GM18907 (cell line): ENCODE data around the gene RPRML.
"Not testable (repeated sequence)": the region's sequence is repeated elsewhere in the genome, so short reads cannot be mapped to it uniquely, and the experiment has no call there.

Experiments used
- ATAC-seq: cut with Tn5 transposase; IDR thresholded peaks from one replicate; pipeline ENCODE4 v1.9.1; 2021; ENCODE audit warnings: mild to moderate bottlenecking, moderate library complexity; ENCODE audit not compliant: unreplicated experiment

RPRML gene

DNA sequence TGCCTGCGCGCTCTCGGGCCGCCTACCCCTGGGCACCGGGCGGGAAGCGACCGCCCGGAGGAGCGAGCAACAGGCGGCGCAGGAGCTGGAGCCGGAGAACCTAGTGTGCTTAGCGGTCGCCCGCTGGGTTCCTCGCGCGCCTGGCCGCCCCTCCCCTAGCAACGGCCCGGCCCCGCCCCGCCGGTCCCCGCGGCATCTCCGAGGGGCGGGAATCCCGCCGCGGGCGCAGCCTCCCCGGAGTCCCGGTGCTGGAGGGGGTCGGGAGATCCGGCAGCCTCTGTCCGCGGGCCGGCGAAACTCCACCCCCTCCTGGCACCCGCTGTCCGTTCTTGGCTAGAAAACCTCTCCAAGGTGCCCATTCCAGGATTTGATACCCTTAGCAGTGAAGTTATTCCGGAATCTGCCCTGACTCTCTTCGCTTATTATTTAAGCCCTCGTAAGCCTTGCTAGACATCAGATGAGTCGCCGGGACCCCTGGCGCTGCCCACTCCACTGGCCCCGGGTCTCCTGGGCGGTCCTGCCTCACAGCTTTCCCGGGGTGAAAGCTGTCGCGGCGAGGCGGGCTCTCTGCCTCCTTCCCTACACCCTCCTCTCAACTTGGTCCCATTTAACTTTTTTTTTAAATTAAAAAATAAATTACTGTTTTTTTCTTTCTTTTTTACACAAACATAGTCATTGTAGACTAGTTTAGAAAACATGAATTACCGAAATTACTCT, at the start of gene RPRML:
Gene RPRML (minus strand): TSS at position 107 of the 717 bp plus-strand sequence. CDS start 246 bp downstream, outside the sequence.
- no peak for ATAC-seq

DNA sequence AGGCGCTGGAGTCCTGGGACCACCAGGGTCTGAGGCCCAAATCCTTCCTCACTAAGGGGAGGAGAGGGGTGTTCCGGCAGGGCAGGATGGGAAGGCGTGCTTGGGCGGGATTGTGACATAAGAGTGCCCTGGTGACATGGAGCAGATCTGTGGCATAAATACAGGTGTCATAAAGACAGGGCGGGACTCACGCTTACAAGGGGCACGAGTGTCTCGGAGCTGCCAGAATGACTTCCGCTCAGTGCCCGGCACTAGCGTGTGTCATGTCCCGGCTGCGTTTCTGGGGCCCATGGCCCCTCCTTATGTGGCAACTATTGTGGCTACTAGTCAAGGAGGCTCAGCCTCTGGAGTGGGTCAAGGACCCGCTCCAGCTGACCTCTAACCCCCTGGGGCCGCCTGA, 37.9 kb upstream of the RPRML start:
- ATAC-seq: not testable (repeated sequence)

DNA sequence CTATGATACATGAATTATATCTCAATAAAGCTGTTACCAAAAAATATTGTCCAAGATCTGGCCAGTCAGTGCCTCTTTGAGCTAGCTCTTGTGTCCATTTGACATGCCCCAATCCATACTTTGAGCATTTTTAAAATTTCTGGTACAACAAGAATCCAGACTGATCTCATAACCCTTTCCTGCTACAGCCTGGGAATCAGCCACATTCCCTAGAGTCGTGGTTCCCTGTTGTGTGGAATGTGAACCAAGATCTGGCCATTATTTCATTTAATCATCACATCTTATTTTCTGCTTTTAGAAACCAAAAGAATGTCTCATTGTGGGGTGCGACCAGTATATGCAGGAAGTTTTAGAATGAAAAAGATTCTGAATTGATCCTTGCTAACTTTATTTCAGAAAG, 34.3 kb upstream of the RPRML start:
- no peak for ATAC-seq

DNA sequence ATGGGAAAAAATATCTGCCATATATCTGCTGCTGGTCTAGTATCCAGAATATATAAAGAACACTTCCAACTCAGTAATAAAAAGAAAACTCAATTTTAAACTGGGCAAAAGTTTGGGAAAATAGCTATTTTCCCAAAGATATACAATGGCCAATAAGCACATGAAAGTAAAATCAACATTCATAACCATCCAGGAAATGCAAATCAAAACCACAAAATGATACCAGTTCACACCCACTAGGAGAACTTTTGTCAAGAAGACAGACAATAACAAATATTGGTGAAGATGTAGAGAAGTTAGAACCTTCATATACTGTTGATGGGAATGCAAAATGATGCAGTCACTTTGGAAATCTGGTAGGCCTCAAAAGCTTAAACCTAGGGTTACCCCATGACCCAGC, 33.4 kb upstream of the RPRML start:
- no peak for ATAC-seq

- no peak for ATAC-seq
Observed at GRCh38 chr17:47009759-47010594, 30.9 kb upstream of the RPRML start.

GRCh38 chr17:47004906-47005305, 25.9 kb upstream of the RPRML start:
- no peak for ATAC-seq

DNA sequence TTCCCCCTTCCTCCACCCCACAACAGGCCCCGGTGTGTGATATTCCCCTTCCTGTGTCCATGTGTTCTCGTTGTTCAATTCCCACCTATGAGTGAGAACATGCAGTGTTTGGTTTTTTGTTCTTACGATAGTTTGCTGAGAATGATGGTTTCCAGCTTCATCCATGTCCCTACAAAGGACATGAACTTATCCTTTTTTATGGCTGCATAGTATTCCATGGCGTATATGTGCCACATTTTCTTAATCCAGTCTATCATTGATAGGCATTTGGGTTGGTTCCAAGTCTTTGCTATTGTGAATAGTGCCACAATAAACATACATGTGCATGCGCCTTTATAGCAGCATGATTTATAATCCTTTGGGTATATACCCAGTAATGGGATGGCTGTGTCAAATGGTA, 24.8 kb upstream of the RPRML start:
- ATAC-seq: not testable (repeated sequence)

DNA sequence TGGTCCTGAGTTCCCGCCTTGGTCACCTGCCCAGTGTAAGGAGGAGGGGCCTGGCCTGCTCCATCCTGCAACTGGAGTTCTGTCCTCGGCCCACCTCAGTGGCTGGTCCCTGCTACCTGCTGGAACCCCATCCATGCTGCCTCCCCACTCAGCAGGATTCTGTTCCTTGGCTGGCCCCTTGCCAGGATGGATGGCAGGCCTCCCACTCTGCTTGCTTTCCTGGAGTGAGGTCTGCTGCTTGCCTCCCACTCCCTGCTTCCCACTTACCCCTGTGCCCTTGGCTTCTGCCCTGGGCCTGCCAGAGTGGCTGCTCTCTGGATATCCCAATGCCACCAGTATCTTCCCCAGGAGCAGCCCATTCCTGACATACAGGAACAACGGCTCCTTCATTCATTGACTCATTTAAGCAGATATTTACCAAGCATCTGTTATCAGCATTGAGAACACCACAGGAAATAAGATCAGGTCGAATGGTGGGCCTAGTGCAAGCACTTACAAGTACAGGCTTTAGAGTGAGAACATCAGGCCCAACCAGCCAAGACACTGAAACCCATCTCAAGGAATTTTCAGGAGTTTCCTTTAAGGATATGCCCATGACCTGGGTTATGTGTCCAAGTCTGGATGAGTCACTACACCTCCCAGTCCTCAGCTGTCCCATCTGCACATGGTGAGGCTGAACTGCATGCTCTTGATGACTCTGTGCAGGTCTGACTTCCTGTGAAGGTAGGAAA, 17.0 kb upstream of the RPRML start:
- no peak for ATAC-seq

GRCh38 chr17:46994993-46995392, 15.9 kb upstream of the RPRML start:
- no peak for ATAC-seq

GRCh38 chr17:46991617-46992016, 12.6 kb upstream of the RPRML start:
- ATAC-seq: no peak

DNA sequence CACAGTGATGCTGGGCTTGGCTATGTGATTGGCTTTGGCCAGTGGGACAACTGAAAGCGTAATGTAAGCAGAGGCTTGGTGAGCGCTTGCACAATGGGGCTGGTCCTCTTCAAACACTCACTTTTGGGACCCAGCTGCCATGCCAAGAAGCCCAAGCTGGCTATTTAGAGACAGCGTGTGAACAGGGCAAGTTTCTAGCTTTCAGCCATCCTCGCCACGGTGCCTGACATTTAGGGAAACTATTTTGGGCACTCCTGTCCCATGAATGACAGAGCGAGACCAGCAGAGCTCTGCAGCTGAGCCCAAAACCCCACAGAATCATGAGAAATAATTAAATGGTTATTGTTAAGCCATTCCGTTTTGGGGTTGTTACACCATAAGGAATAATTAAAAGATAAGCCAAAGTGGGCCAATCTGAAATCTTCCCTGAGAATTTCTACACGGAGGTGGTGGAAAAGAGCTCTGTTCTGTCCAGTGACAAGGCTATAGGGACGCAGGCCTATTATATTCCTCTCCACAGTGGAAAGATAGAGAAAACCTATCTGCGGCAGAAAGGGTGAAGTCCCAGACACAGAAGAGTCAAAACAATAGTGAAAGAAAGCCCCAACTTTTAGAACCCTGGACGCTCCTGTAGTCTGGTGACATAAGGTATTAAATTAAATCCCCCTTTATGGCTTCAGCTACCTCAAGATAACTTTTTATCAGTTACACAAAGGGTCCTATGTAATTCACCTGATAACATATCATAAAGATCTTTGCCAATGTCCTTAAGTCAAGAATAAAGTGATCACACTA, 10.8 kb upstream of the RPRML start:
- no peak for ATAC-seq

- ATAC-seq: not testable (repeated sequence)
Observed at GRCh38 chr17:46987927-46988326, 8.9 kb upstream of the RPRML start.

- no peak for ATAC-seq
Observed at GRCh38 chr17:46986366-46986765, 7.3 kb upstream of the RPRML start.

DNA sequence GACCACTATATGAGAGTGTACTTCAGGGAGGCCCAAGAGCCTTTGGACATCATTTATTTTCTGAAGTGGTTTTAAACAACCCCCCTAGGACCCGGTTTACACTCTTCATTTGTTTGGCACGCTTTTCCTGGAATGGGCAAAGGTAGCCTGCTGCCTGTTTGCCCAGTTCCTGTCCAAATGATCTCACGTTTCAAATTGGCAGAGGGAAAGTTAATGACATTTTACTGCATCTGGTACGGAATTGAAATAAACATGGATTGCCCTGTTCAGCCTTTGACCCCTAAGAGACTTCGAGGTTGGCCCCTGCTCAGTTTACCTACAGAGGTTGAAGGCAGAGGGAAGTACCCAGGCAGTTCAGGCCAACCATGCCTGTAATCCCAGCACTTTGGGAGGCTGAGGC, 5.8 kb upstream of the RPRML start:
- ATAC-seq: no peak

DNA sequence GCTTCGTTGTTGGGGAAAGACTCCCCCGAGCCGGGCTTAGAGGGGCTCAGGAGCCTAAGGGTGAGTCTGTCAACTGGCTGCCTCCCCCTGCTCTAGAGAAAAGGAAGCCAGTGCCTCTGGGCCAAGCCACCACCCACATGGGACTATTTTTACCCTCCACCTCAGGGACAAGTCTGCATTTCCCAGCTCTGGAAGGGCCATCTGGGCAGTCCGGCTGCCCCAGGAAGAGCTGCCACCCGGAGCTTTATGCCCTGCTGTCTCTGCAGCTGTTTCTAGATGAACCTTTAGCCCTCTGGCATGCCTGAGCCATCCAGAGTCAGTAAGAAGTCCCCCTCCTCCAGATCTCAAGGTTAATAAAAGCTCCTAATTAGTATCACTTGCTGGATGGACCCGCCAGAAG, 5.3 kb upstream of the RPRML start:
- ATAC-seq: no peak

- no peak for ATAC-seq
Observed at GRCh38 chr17:46983782-46984181, 4.7 kb upstream of the RPRML start.

- ATAC-seq: no peak
Observed at GRCh38 chr17:46982577-46982976, 3.5 kb upstream of the RPRML start.

GRCh38 chr17:46978489-46979146, 435 bp downstream of the RPRML start:
- no peak for ATAC-seq

DNA sequence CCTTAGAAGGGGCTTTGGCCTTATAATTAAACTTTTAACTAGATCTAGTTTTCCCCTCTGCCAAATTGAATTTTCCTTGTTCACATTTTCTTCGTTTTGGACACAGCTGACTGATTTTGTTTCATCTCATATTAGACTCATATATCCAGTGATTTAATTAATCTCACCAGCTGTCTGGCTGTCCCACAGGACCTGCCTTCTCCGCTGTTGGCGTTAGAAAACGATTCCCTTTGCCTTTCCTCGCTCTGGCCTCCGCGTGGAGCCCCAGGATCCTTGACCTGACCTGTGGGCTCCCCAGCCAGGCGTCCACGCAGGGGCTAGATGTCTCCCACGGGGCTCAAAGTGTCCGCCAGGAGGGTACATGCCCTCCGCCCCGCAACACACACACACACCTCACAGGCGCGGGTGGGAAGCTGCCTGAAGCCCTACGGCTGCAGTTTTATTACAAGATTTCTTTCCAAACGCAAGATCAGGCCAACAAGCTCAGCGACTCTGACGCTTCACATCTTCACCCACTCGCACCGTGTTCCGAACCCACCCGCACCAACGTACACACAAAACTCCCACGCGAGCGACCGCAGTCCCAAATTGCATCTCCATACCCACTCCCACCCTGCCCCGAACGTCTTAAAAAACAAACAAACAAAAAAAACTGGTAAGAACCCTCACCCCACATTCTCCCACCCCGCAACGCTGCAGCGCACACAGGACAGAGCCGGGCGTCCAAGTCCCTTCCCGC, 1.1 kb downstream of the RPRML start:
- no peak for ATAC-seq

DNA sequence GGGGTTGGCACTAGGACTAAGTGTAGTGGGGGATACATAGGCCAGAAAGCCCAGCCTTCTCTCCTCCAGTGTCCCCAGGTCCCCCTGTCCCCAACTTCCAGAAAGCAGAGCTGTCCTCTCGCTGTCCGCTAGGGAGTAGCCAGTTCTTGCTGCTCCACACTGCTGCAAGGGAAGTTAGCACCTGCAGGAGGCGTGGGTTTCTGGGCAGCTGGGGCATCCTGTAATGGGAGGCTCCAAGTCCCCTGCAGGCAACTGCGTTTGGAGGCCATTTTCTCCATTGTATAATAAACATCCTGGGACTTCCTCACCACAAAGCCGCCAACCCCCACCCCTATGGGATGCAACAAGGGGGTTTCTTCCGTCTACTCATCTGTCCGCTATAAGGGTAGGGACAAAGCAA, 1.7 kb downstream of the RPRML start:
- ATAC-seq: no peak
